IMR-90 (cell line): ENCODE results near the gene HIVEP3. TPM values are rescaled to one million over a fixed set of nuclear protein-coding genes. Genes with fewer than 3 reads are reported as not detected.
A peak's percentile ranks its signal among the peaks of the same experiment; 100 is the strongest.

ENCODE experiments used
- ATAC-seq: fragments of 200-7000 bp; cut with Tn5 transposase; 2 replicates; pipeline ENCODE4 v1.9.1; 2020; ENCODE audit warnings: low read depth, mild to moderate bottlenecking, moderate library complexity
- BruUV-seq: library from RNA; stranded (reverse); fragments of 400-500 nt; replicated peaks from 2 replicates; lab custom pipeline; 2021; lab: Mats Ljungman, UMichigan
- CTCF ChIA-PET: fragments of 300-600 bp; formaldehyde crosslinking; extraction: SDS; loops from one replicate; lab custom pipeline; 2021; ENCODE audit warnings: antibody characterized with exemption; lab: Yijun Ruan, JAX
- POLR2A ChIA-PET: fragments of 300-600 bp; sonication (Branson Sonifier 250); formaldehyde crosslinking; loops from one replicate; lab custom pipeline; 2022; ENCODE audit warnings: antibody characterized with exemption; ENCODE audit not compliant: unreplicated experiment; lab: Charles Lee
- DNase-seq: peaks from one replicate; pipeline ENCODE4 v3.0.0; 2013
- H2AFZ ChIP-seq: replicated peaks from 2 replicates; pipeline ENCODE3; 2013; ENCODE audit warnings: low read length, mild to moderate bottlenecking; ENCODE audit not compliant: poor library complexity
- H2AK5ac ChIP-seq: 2 replicates; pipeline ENCODE4 v1.6.1; 2013; ENCODE audit warnings: low read depth, low read length, inconsistent platforms
- H2AK9ac ChIP-seq: replicated peaks from 2 replicates; pipeline ENCODE3; 2013; ENCODE audit warnings: mild to moderate bottlenecking, low read depth, low read length, moderate library complexity; ENCODE audit not compliant: poor library complexity
- H2BK120ac ChIP-seq: 2 replicates; pipeline ENCODE4 v1.6.1; 2013; ENCODE audit warnings: low read depth, low read length, inconsistent platforms
- H2BK15ac ChIP-seq: 3 replicates; pipeline ENCODE4 v1.6.1; 2013; ENCODE audit warnings: low read depth, low read length, inconsistent platforms
- H2BK20ac ChIP-seq: 2 replicates; pipeline ENCODE4 v1.6.1; 2013; ENCODE audit warnings: low read depth, mild to moderate bottlenecking, inconsistent platforms, low read length, moderate library complexity
- H2BK5ac ChIP-seq: 2 replicates; pipeline ENCODE4 v1.6.1; 2013; ENCODE audit warnings: mild to moderate bottlenecking, low read depth, low read length, inconsistent platforms; ENCODE audit not compliant: poor library complexity, severe bottlenecking
- H3K14ac ChIP-seq: replicated peaks from 2 replicates; pipeline ENCODE4 v1.6.1; 2013; ENCODE audit warnings: low read depth, low read length, inconsistent platforms
- H3K18ac ChIP-seq: 2 replicates; pipeline ENCODE4 v1.6.1; 2013; ENCODE audit warnings: low read depth, low read length, control low read depth
- H3K23ac ChIP-seq: 2 replicates; pipeline ENCODE4 v1.6.1; 2013; ENCODE audit warnings: low read depth, low read length, inconsistent platforms
- H3K27ac ChIP-seq: 2 replicates; pipeline ENCODE4 v1.5.1; 2013; ENCODE audit warnings: mild to moderate bottlenecking, control low read depth, low read length; ENCODE audit not compliant: insufficient read depth
- H3K27me3 ChIP-seq: 2 replicates; pipeline ENCODE4 v1.6.1; 2013; ENCODE audit warnings: low read length; ENCODE audit not compliant: control insufficient read depth, insufficient read depth
- H3K36me3 ChIP-seq: 2 replicates; pipeline ENCODE4 v1.6.1; 2013; ENCODE audit warnings: low read length, mixed read lengths; ENCODE audit not compliant: control insufficient read depth, insufficient read depth
- H3K4ac ChIP-seq: 2 replicates; pipeline ENCODE4 v1.6.1; 2013; ENCODE audit warnings: low read depth, low read length, inconsistent platforms
- H3K4me1 ChIP-seq: 2 replicates; pipeline ENCODE4 v1.6.1; 2013; ENCODE audit warnings: low read length, mixed read lengths; ENCODE audit not compliant: control insufficient read depth, insufficient read depth
- H3K4me2 ChIP-seq: 2 replicates; pipeline ENCODE4 v1.6.1; 2013; ENCODE audit warnings: low read depth, mild to moderate bottlenecking, control low read depth, low read length, moderate library complexity
- H3K4me3 ChIP-seq: 2 replicates; pipeline ENCODE4 v1.5.1; 2013; ENCODE audit warnings: low read depth, mild to moderate bottlenecking, control low read depth, low read length, moderate library complexity; ENCODE audit not compliant: insufficient read depth
- H3K56ac ChIP-seq: 2 replicates; pipeline ENCODE4 v1.6.1; 2013; ENCODE audit warnings: low read length, inconsistent platforms; ENCODE audit not compliant: insufficient read depth; ENCODE audit errors: extremely low read depth
- H3K79me1 ChIP-seq, 2 experiments: 2 replicates each; pipeline ENCODE4 v1.6.1; 2013; ENCODE audit warnings: low read length in 2 of 2, inconsistent platforms in 1 of 2, low read depth in 1 of 2
- H3K9ac ChIP-seq: 2 replicates; pipeline ENCODE4 v1.6.1; 2013; ENCODE audit warnings: low read depth, low read length, control low read depth
- H3K9me1 ChIP-seq: 2 replicates; pipeline ENCODE4 v1.6.1; 2013; ENCODE audit warnings: low read length, inconsistent platforms; ENCODE audit not compliant: insufficient read depth
- H3K9me3 ChIP-seq: 2 replicates; pipeline ENCODE4 v1.6.1; 2013; ENCODE audit warnings: low read length; ENCODE audit not compliant: control insufficient read depth, insufficient read depth
- H4K20me1 ChIP-seq: 2 replicates; pipeline ENCODE4 v1.6.1; 2013; ENCODE audit warnings: low read length, inconsistent platforms; ENCODE audit not compliant: insufficient read depth
- H4K5ac ChIP-seq: 2 replicates; pipeline ENCODE4 v1.6.1; 2013; ENCODE audit warnings: mild to moderate bottlenecking, low read depth, low read length, control low read depth
- H4K8ac ChIP-seq, 2 experiments: 2 replicates each; pipeline ENCODE4 v1.6.1; 2013; ENCODE audit warnings: low read depth in 2 of 2, low read length in 2 of 2, control low read depth in 1 of 2, inconsistent platforms in 1 of 2
- H4K91ac ChIP-seq: 2 replicates; pipeline ENCODE4 v1.6.1; 2013; ENCODE audit warnings: low read depth, low read length, inconsistent platforms; ENCODE audit not compliant: insufficient read depth
- CHD1 ChIP-seq: IDR thresholded peaks from 2 replicates; pipeline ENCODE4 v1.6.1; 2012; ENCODE audit warnings: low read depth, low read length, improper control_type of control experiment
- CTCF ChIP-seq: conservative IDR thresholded peaks from 2 replicates; pipeline ENCODE4 v1.5.1; 2012; ENCODE audit warnings: mild to moderate bottlenecking, low read depth, low read length, improper control_type of control experiment
- POLR2A ChIP-seq: IDR thresholded peaks from 2 replicates; pipeline ENCODE4 v1.6.1; 2012; ENCODE audit warnings: mild to moderate bottlenecking, low read depth, low read length
- WGBS, 2 experiments: methylation state at CpG; one replicate each; pipeline versions ENCODE4 v1.1.5 to v1.1.7; 2013; ENCODE audit warnings: missing lambda C conversion rate in 2 of 2; ENCODE audit not compliant: insufficient read length in 1 of 2; ENCODE audit errors: extremely low coverage in 2 of 2; 5-methylcytosine and 5-hydroxymethylcytosine counted together
- dilution Hi-C: fragments of 300-500 bp; cut with HindIII; formaldehyde crosslinking; loops from one replicate; pipeline ENCODE4 v1.14.3; 2018; ENCODE audit warnings: low sequenced_read_pairs; ENCODE audit not compliant: unreplicated experiment
- in situ Hi-C: fragments of 300-500 bp; cut with MboI; formaldehyde crosslinking; loops from 3 replicates; pipeline ENCODE4 v1.14.3; 2019; ENCODE audit warnings: low sequenced_read_pairs, inconsistent platforms, mixed read lengths
- intact Hi-C: fragments of 100-400 bp; cut with micrococcal nuclease; formaldehyde crosslinking; loops from 2 replicates; pipeline ENCODE4 v1.10.0; 2022
- polyA plus RNA-seq, 3 experiments: library from polyadenylated mRNA; depleted of rRNA; stranded (reverse); fragments of >200 nt; gene quantifications; 2 replicates each; pipeline ENCODE4 v1.2.3, GENCODE V29; 2012; ENCODE audit warnings: low replicate concordance in 1 of 3
- total RNA-seq: library from RNA; depleted of rRNA; stranded (reverse); fragments of >200 nt; gene quantifications from 2 replicates; pipeline ENCODE4 v1.2.3, GENCODE V29; 2012

The HIVEP3 gene
- total and polyA plus RNA-seq, 2 of the 4 experiments (the other 2 are of a cell fraction): 1.4 to 4.0 TPM

GRCh38 chr1:41616563-41616962 lies 302.2 kb downstream of the HIVEP3 start:
- no peak overlapping the region for H3K56ac ChIP-seq
- BruUV-seq: no TSS peak

More at GRCh38 chr1:41616563-41616962, 302.2 kb downstream of the HIVEP3 start:
- no peak overlapping the region for H4K5ac ChIP-seq
- no peaks in the 10 kb centered on the region for H3K36me3 ChIP-seq
- ChIA-PET CTCF (no interaction called here), POLR2A (no interaction called here)
- H4K20me1 ChIP-seq: no peaks in the 10 kb centered on the region
- TF ChIP-seq CHD1: no peak
- no peak for TF ChIP-seq CTCF
- TF ChIP-seq POLR2A: no peak
- H4K8ac ChIP-seq: no peak overlapping the region
- no peak overlapping the region for H4K91ac ChIP-seq
- no peak overlapping the region for H2BK20ac ChIP-seq
- H3K27ac ChIP-seq: no peak overlapping the region
- no peak overlapping the region for H2AFZ ChIP-seq
- no peak overlapping the region for H2AK9ac ChIP-seq
- intact Hi-C loops (no loop called here), dilution Hi-C loops (no loop called here), in situ Hi-C loops (loop anchor here (5.0 kb wide), 1 partner anchor 51 kb away; no protein-coding TSS in a partner anchor)
- no peak overlapping the region for H3K9ac ChIP-seq
- no peak overlapping the region for H2BK120ac ChIP-seq
- H3K18ac ChIP-seq: no peak overlapping the region
- peaks cover 8 to 14% of the 10 kb centered on the region in 2 experiments; a peak in 3 of 4 replicates for H3K79me1 ChIP-seq
- ATAC-seq (no peak), DNase-seq (no peak)
- H2AK5ac ChIP-seq: no peak overlapping the region
- H3K4me3 ChIP-seq: no peak overlapping the region
- peak overlapping the region; percentile 22; the same call in 1 of the 3 replicates for H2BK15ac ChIP-seq
- no peak overlapping the region for H3K14ac ChIP-seq
- peaks cover 7% of the 10 kb centered on the region; the same call in 1 of the 2 replicates for H3K9me1 ChIP-seq
- H2BK5ac ChIP-seq: no peak overlapping the region
- H3K27me3 ChIP-seq: no peaks in the 10 kb centered on the region
- H3K9me3 ChIP-seq: no peaks in the 10 kb centered on the region
- WGBS, 2 experiments: 92% methylated on average over 2 of the region's 2 CpGs; no CpG with 5 or more reads in 1 of the 2 experiments
- no peak overlapping the region for H3K23ac ChIP-seq
- H3K4ac ChIP-seq: no peak overlapping the region
- peaks cover 20% of the 10 kb centered on the region for H3K4me1 ChIP-seq
- no peak overlapping the region for H3K4me2 ChIP-seq
